Neural cell (in vitro differentiated cells): ENCODE results near the gene MPHOSPH9. TPM values are rescaled to one million over a fixed set of nuclear protein-coding genes. Genes with fewer than 3 reads are reported as not detected.

Source experiments
- H2AFZ ChIP-seq: fragments of 200-600, 300-800 bp; sonication (generic), shearing (Covaris generic); 2 replicates; pipeline ENCODE4 v1.6.0; 2014; ENCODE audit warnings: low read depth, mild to moderate bottlenecking, antibody characterized with exemption, low read length, moderate library complexity
- H3F3A ChIP-seq: fragments of 200-600 bp; shearing (Covaris generic); 2 replicates; pipeline ENCODE4 v1.6.1; 2016; ENCODE audit warnings: mild to moderate bottlenecking, moderate library complexity, mixed read lengths, antibody characterized with exemption, low read length; ENCODE audit not compliant: insufficient read depth, poor library complexity, severe bottlenecking
- H3K27ac ChIP-seq: fragments of 200-600, 300-800 bp; sonication (generic), shearing (Covaris generic); 2 replicates; pipeline ENCODE4 v1.5.1; 2014; ENCODE audit warnings: mild to moderate bottlenecking, low read length, moderate library complexity
- H3K27me3 ChIP-seq: fragments of 300-800, 200-600 bp; sonication (generic), shearing (Covaris generic); 2 replicates; pipeline ENCODE4 v1.6.0; 2014; ENCODE audit warnings: mild to moderate bottlenecking, low read depth, low read length, moderate library complexity; ENCODE audit not compliant: insufficient read depth
- H3K36me3 ChIP-seq: fragments of 300-800, 200-600 bp; sonication (generic), shearing (Covaris generic); 2 replicates; pipeline ENCODE4 v1.5.1; 2014; ENCODE audit warnings: mild to moderate bottlenecking, antibody characterized with exemption, low read length, moderate library complexity; ENCODE audit not compliant: insufficient read depth
- H3K4me2 ChIP-seq: fragments of 300-800, 200-600 bp; sonication (generic), shearing (Covaris generic); 2 replicates; pipeline ENCODE4 v1.6.0; 2014; ENCODE audit warnings: mild to moderate bottlenecking, low read length
- H3K4me3 ChIP-seq: fragments of 300-800, 200-600 bp; sonication (generic), shearing (Covaris generic); 2 replicates; pipeline ENCODE4 v1.5.1; 2014; ENCODE audit warnings: mild to moderate bottlenecking, low read length, moderate library complexity
- H3K79me2 ChIP-seq: fragments of 200-600 bp; shearing (Covaris generic); replicated peaks from 2 replicates; pipeline ENCODE4 v1.6.0; 2014; ENCODE audit warnings: mild to moderate bottlenecking, low read length, moderate library complexity; ENCODE audit not compliant: insufficient read depth
- H3K9ac ChIP-seq: fragments of 300-800, 200-600 bp; sonication (generic), shearing (Covaris generic); 2 replicates; pipeline ENCODE4 v1.6.1; 2016; ENCODE audit warnings: mild to moderate bottlenecking, low read length, mixed read lengths
- H3K9me2 ChIP-seq: fragments of 200-600 bp; shearing (Covaris generic); 2 replicates; pipeline ENCODE4 v1.6.1; 2016; ENCODE audit warnings: mild to moderate bottlenecking, low read length, mixed read lengths; ENCODE audit not compliant: insufficient read depth
- H3K9me3 ChIP-seq: fragments of 200-600, 300-800 bp; sonication (generic), shearing (Covaris generic); 2 replicates; pipeline ENCODE4 v1.6.1; 2016; ENCODE audit warnings: mild to moderate bottlenecking, mixed run types, low read length, moderate library complexity, mixed read lengths
- H4K20me1 ChIP-seq: fragments of 200-600 bp; shearing (Covaris generic); 2 replicates; pipeline ENCODE4 v1.6.1; 2016; ENCODE audit warnings: mild to moderate bottlenecking, mixed run types; ENCODE audit not compliant: insufficient read depth
- CTCF ChIP-seq: fragments of 450-650 bp; IDR thresholded peaks from 2 replicates; pipeline ENCODE4 v1.5.1; 2014; ENCODE audit warnings: antibody characterized with exemption, mild to moderate bottlenecking, moderate library complexity; ENCODE audit not compliant: poor library complexity, severe bottlenecking
- EP300 ChIP-seq: fragments of 450-650 bp; conservative IDR thresholded peaks from 2 replicates; pipeline ENCODE4 v1.6.1; 2014; ENCODE audit warnings: antibody characterized with exemption, mild to moderate bottlenecking, moderate library complexity; ENCODE audit not compliant: poor library complexity, severe bottlenecking
- EZH2 ChIP-seq: fragments of 200-600, 300-800 bp; shearing (Covaris generic), sonication (generic); IDR thresholded peaks from 2 replicates; pipeline ENCODE4 v1.6.1; 2014; ENCODE audit warnings: antibody characterized with exemption, low read length, borderline replicate concordance, mild to moderate bottlenecking; ENCODE audit not compliant: insufficient read depth, poor library complexity, severe bottlenecking
- MXI1 ChIP-seq: fragments of 450-650 bp; conservative IDR thresholded peaks from 2 replicates; pipeline ENCODE4 v1.6.1; 2014; ENCODE audit warnings: antibody characterized with exemption, mild to moderate bottlenecking; ENCODE audit not compliant: poor library complexity, severe bottlenecking
- POLR2AphosphoS5 ChIP-seq: IDR thresholded peaks from 2 replicates; pipeline ENCODE4 v1.6.1; 2012
- RAD21 ChIP-seq: fragments of 450-650 bp; conservative IDR thresholded peaks from 2 replicates; pipeline ENCODE4 v1.6.1; 2014; ENCODE audit warnings: antibody characterized with exemption, mild to moderate bottlenecking, moderate library complexity
- SMC3 ChIP-seq: fragments of 450-650 bp; conservative IDR thresholded peaks from 2 replicates; pipeline ENCODE4 v1.6.1; 2014; ENCODE audit warnings: antibody characterized with exemption, mild to moderate bottlenecking, moderate library complexity; ENCODE audit not compliant: poor library complexity
- TAF1 ChIP-seq: IDR thresholded peaks from 2 replicates; pipeline ENCODE4 v1.6.1; 2012; ENCODE audit warnings: low read depth
- polyA plus RNA-seq: library from polyadenylated mRNA; depleted of rRNA; stranded (reverse); fragments of >200 nt; gene quantifications from 2 replicates; pipeline ENCODE4 v1.2.3, GENCODE V29; 2014
- TF ChIP-seq, protein P1 (sequence below): IDR thresholded peaks from 2 replicates; pipeline ENCODE4 v1.6.1; 2012; ENCODE audit warnings: borderline replicate concordance

The MPHOSPH9 gene
- polyA plus RNA-seq, 1 donor from 2014 or later, result 59.1 TPM

DNA sequence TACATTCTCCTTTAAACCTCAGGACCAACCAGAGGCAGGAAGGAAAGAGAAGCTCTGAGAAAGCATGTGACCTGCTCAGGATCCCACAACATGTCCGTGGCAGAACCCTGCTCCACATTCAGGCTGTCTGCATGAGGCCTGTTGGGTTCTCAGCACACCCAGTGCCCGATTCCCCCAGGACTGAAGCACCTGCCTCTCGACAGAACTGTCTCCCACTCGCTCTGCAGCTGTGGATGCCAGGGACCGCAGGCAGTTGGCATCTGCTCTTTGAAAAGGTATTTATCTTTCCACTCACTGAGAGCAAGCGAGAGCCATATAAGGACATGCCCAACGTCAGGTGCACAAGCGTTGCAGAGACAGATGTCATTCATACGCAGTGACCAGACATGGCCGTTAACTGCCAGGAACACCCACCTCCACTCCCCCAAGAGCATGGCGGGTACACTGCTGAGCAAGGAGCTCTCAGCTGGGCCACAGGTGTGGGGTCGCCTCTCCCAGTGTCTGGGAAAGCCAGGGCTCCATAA is 101.0 kb downstream of the MPHOSPH9 start:
- H3K36me3 ChIP-seq, result no peaks in the 10 kb centered on the region
- no peaks in the 10 kb centered on the region for H3K27me3 ChIP-seq
- H3K4me2 ChIP-seq, result no peak overlapping the region
- no peak overlapping the region for H3K27ac ChIP-seq
- H3K9me3 ChIP-seq, result no peaks in the 10 kb centered on the region
- no peak overlapping the region for H3K9ac ChIP-seq
- H2AFZ ChIP-seq, result no peak overlapping the region
- H3K79me2 ChIP-seq, result no peaks in the 10 kb centered on the region
- H3F3A ChIP-seq, result no peaks in the 10 kb centered on the region
- H3K4me3 ChIP-seq, result no peak overlapping the region
- H3K9me2 ChIP-seq, result no peaks in the 10 kb centered on the region
- no peaks in the 10 kb centered on the region for H4K20me1 ChIP-seq
- no peak for TF ChIP-seq TAF1
- TF ChIP-seq, protein P1, sequence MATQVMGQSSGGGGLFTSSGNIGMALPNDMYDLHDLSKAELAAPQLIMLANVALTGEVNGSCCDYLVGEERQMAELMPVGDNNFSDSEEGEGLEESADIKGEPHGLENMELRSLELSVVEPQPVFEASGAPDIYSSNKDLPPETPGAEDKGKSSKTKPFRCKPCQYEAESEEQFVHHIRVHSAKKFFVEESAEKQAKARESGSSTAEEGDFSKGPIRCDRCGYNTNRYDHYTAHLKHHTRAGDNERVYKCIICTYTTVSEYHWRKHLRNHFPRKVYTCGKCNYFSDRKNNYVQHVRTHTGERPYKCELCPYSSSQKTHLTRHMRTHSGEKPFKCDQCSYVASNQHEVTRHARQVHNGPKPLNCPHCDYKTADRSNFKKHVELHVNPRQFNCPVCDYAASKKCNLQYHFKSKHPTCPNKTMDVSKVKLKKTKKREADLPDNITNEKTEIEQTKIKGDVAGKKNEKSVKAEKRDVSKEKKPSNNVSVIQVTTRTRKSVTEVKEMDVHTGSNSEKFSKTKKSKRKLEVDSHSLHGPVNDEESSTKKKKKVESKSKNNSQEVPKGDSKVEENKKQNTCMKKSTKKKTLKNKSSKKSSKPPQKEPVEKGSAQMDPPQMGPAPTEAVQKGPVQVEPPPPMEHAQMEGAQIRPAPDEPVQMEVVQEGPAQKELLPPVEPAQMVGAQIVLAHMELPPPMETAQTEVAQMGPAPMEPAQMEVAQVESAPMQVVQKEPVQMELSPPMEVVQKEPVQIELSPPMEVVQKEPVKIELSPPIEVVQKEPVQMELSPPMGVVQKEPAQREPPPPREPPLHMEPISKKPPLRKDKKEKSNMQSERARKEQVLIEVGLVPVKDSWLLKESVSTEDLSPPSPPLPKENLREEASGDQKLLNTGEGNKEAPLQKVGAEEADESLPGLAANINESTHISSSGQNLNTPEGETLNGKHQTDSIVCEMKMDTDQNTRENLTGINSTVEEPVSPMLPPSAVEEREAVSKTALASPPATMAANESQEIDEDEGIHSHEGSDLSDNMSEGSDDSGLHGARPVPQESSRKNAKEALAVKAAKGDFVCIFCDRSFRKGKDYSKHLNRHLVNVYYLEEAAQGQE, result no peak
- no peak for TF ChIP-seq POLR2AphosphoS5
- TF ChIP-seq RAD21, result no peak
- TF ChIP-seq MXI1, result no peak
- TF ChIP-seq EP300, result no peak
- TF ChIP-seq SMC3, result no peak
- no peak for TF ChIP-seq CTCF
- TF ChIP-seq EZH2, result no peak

DNA sequence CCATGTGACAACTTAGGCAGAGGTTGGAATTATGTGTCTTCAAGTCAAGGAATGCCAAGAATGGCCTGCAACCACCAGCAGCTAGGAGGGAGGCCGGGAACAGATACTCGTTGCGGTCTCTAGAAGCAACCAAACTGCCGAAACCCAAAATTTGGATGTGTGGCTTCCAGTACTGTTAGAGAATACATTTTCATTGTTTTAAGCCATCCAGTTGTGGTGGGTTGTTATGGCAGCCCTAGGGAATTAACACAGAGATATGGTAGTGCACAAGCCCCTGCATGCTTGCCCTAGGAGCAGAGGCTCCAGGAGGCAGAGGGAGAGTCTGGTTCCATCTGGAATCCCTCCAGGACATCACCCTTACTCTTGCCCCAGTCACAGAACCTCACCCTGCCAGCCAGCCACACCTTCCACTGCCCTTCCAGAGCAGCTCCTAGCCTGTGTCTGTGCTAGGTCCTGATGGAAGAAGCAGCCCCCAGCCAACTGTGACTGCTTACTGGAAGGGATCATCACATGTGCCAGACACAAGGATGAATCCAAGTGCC is 101.6 kb downstream of the MPHOSPH9 start:
- Histone ChIP-seq H3K36me3 (no peaks in the 10 kb centered on the region), H3K27me3 (no peaks in the 10 kb centered on the region), H3K9ac (no peak overlapping the region), H3K27ac (no peak overlapping the region), H3K4me2 (no peak overlapping the region), H3K9me3 (no peaks in the 10 kb centered on the region), H3F3A (no peaks in the 10 kb centered on the region), H4K20me1 (no peaks in the 10 kb centered on the region), H3K9me2 (no peaks in the 10 kb centered on the region), H2AFZ (no peak overlapping the region), H3K4me3 (no peak overlapping the region), H3K79me2 (no peaks in the 10 kb centered on the region)
- TF ChIP-seq POLR2AphosphoS5 (no peak), EZH2 (no peak), CTCF (no peak), MXI1 (no peak)
